ENCODE data around the gene SLC43A3. TPM values are rescaled to one million over a fixed set of nuclear protein-coding genes. Genes with fewer than 3 reads are reported as not detected.

Gene SLC43A3
- total RNA-seq, 1 donor from 2014 or later, result 53.5 TPM

DNA sequence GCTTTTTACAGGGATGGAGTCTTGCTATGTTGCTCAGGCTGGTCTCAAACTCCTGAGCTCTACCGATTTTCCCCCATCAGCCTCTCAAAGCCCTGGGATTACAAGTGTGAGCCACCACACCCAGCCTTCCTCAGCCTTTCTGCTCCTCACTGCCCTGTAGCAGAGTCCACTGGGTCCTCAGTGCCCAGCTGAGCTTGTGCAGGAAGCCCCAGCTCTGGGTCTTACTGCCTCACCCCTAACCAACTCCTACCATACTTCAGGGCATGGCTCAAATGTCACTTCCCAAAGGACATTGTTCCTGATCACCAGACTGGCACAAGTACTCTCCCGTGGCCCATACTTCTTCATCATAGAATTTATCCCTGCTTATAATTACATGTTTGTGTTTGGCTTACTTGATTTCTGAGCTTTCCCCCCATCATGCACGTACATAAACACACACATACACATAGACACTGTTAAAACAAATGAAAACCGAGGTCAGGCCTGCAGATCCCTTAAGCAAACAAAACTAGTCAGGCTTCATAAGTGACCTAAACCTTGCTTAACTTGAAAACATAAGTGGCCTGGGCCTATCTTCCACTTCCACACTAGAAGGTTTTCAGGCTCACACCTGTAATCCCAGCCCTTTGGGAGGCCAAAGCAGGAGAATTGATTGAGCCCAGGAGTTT, 14.0 kb upstream of the SLC43A3 start:
- no peaks in the 10 kb centered on the region for H3K36me3 ChIP-seq
- no peak overlapping the region for H3K27ac ChIP-seq
- H3K27me3 ChIP-seq, result no peaks in the 10 kb centered on the region
- H3K4me3 ChIP-seq, result no peak overlapping the region
- intact Hi-C loops (cut with DNase I), result no loop called here
- DNase-seq (ENCODE audit: extremely low spot score in 2 of 2), result no peak
- H3K9me3 ChIP-seq, result no peaks in the 10 kb centered on the region
- no peaks in the 10 kb centered on the region for H3K4me1 ChIP-seq
- TF ChIP-seq POLR2A (IDR thresholded peaks at IDR 0.05), result no peak
- TF ChIP-seq, protein P1, sequence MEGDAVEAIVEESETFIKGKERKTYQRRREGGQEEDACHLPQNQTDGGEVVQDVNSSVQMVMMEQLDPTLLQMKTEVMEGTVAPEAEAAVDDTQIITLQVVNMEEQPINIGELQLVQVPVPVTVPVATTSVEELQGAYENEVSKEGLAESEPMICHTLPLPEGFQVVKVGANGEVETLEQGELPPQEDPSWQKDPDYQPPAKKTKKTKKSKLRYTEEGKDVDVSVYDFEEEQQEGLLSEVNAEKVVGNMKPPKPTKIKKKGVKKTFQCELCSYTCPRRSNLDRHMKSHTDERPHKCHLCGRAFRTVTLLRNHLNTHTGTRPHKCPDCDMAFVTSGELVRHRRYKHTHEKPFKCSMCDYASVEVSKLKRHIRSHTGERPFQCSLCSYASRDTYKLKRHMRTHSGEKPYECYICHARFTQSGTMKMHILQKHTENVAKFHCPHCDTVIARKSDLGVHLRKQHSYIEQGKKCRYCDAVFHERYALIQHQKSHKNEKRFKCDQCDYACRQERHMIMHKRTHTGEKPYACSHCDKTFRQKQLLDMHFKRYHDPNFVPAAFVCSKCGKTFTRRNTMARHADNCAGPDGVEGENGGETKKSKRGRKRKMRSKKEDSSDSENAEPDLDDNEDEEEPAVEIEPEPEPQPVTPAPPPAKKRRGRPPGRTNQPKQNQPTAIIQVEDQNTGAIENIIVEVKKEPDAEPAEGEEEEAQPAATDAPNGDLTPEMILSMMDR (IDR thresholded peaks at IDR 0.05), result no peak
- no peak for TF ChIP-seq POLR2AphosphoS5 (IDR thresholded peaks at IDR 0.05; ENCODE audit: insufficient read depth in 1 of 2, low read depth in 1 of 2)

DNA sequence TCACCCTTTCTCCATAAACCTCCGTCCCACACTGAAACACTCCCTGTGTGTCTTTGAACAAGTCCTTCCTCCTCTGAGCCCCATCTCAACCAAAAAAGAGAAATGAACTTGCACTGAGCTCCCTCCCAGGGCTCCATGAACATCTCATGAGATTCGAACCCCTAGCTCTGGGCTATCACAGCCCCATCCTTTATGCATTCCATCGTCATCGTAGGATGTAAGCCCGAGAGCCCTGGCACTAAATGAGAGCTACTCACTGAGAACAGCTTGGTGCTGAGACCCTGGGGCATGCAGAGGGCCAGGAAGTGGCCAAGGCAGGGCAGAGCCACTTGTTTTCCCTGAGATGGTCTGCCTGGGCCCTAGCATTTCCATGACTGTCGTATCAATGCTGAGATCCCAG, 12.9 kb upstream of the SLC43A3 start:
- DNase-seq (ENCODE audit: extremely low spot score in 2 of 2), result no peak
- intact Hi-C loops (cut with DNase I), result no loop called here
- no peak overlapping the region for H3K27ac ChIP-seq
- no peak for TF ChIP-seq POLR2A (IDR thresholded peaks at IDR 0.05)
- no peak for TF ChIP-seq POLR2AphosphoS5 (IDR thresholded peaks at IDR 0.05; ENCODE audit: insufficient read depth in 1 of 2, low read depth in 1 of 2)
- TF ChIP-seq, protein P1 (IDR thresholded peaks at IDR 0.05), result no peak
- no peaks in the 10 kb centered on the region for H3K9me3 ChIP-seq
- H3K4me3 ChIP-seq, result no peak overlapping the region
- H3K4me1 ChIP-seq, result peaks cover 6% of the 10 kb centered on the region
- no peaks in the 10 kb centered on the region for H3K27me3 ChIP-seq
- no peaks in the 10 kb centered on the region for H3K36me3 ChIP-seq

DNA sequence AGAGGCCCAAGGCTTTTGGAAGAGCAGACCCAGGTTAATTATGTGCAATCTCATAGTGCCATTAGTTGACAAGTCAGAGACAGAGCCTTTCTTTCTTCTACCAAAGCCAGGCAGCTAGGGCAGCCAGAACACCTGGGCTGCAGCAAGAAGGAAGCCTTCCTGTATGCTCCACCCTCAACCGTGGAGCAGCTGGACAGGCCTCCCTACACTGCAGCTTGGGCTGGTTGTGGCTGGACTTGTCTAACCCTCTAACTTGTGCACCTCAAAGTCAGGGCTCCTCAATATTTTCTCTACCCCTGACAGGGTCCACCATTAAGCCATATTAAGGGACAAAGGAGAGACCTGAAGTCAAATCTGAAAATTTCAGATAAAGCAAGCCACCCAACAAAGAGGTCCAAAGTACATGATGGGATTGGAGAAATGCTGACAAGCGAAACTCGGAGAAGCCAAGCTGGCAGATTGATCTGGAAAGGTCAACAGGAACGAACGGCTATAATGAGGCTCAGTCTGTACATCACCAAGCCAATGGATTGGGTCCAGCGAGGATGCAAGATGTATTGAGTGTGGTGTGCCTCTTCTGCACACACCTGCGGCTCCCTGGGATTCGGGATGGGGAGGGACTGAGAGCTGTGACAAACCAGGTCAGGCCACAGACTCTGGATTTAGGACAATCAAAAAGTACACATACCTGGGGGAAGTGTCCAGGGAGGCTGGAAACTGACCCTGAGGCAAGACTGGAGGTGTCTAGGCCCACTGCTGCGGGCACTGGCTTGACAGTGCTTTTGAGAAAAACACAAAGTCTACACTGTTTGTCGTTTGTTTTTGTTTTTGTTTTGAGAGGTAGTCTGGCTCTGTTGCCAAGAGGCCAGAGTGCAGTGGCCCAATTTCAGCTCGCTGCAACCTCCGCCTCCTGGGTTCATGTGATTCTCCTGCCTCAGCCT, 11.7 kb upstream of the SLC43A3 start:
- no peak for DNase-seq (ENCODE audit: extremely low spot score in 2 of 2)
- TF ChIP-seq POLR2A (IDR thresholded peaks at IDR 0.05), result no peak
- TF ChIP-seq POLR2AphosphoS5 (IDR thresholded peaks at IDR 0.05; ENCODE audit: insufficient read depth in 1 of 2, low read depth in 1 of 2), result no peak
- TF ChIP-seq, protein P1 (IDR thresholded peaks at IDR 0.05), result no peak
- Histone ChIP-seq H3K27me3 (no peaks in the 10 kb centered on the region), H3K4me3 (no peak overlapping the region), H3K36me3 (no peaks in the 10 kb centered on the region), H3K4me1 (peaks cover 14% of the 10 kb centered on the region), H3K9me3 (no peaks in the 10 kb centered on the region), H3K27ac (no peak overlapping the region)
- intact Hi-C loops (cut with DNase I), result no loop called here

DNA sequence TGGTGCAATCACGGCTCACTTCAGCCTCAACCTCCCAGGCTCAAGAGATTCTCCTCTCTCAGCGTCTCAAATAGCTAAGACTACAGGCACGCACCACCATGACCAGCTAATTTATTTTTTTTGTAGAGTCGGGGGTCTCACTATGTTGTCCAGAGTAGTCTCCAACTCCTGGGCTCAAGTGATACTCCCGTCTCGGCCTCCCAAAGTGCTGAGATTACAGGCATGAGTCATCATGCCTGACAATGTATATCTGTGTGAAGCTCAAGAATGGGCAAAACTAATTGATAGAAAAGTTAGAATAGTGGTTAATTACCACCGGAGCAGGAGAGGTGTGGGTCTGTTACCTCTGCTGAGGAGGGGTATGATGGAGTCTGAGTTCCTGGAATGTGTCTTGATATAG, 9.1 kb upstream of the SLC43A3 start:
- peaks cover 15% of the 10 kb centered on the region for H3K4me1 ChIP-seq
- H3K9me3 ChIP-seq, result no peaks in the 10 kb centered on the region
- H3K27me3 ChIP-seq, result no peaks in the 10 kb centered on the region
- H3K27ac ChIP-seq, result no peak overlapping the region
- H3K36me3 ChIP-seq, result no peaks in the 10 kb centered on the region
- no peak overlapping the region for H3K4me3 ChIP-seq
- TF ChIP-seq POLR2AphosphoS5 (IDR thresholded peaks at IDR 0.05; ENCODE audit: insufficient read depth in 1 of 2, low read depth in 1 of 2) (no peak), POLR2A (IDR thresholded peaks at IDR 0.05) (no peak)
- TF ChIP-seq, protein P1 (IDR thresholded peaks at IDR 0.05), result no peak
- no peak for DNase-seq (ENCODE audit: extremely low spot score in 2 of 2)
- intact Hi-C loops (cut with DNase I), result no loop called here

All from vagina (tissue), 2 donors.